Measurements from ENCODE around the gene GCFC2. TPM values are rescaled to one million over a fixed set of nuclear protein-coding genes. Genes with fewer than 3 reads are reported as not detected.
"Not testable (repeated sequence)": the region's sequence is repeated elsewhere in the genome, so short reads cannot be mapped to it uniquely, and the experiment has no call there.

GCFC2 gene
- total RNA-seq, 1 donor from 2014 or later = 32.0 TPM

DNA sequence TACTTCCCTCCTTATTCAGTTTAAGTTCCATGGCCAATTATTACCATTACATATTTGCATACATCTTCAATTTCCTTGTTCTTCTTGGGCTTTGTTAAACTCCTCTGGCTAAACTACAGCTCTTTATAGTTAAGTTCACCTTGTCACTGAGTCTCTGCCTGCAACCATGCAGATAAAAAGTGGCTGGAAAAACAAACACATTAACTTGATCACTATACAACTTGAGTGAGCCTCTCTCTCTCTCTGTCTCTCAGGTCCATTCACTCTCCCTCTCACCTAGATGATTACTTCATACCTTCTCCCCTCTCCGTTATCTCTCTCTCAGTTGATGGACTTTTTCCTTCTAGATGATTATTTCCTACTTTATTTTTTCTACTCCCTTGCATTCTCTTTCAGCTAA is 30.3 kb downstream of the GCFC2 start:
- DNase-seq (ENCODE audit: low spot score in 2 of 2, unreplicated experiment in 2 of 2) = no peak
- peaks cover 19% of the 10 kb centered on the region for H3K9me3 Mint-ChIP-seq
- H3K27ac Mint-ChIP-seq = peak overlapping the region; percentile 55
- H3K4me3 Mint-ChIP-seq = no peak overlapping the region
- peaks cover 5% of the 10 kb centered on the region for H3K4me1 Mint-ChIP-seq
- TF ChIP-seq, protein P1, sequence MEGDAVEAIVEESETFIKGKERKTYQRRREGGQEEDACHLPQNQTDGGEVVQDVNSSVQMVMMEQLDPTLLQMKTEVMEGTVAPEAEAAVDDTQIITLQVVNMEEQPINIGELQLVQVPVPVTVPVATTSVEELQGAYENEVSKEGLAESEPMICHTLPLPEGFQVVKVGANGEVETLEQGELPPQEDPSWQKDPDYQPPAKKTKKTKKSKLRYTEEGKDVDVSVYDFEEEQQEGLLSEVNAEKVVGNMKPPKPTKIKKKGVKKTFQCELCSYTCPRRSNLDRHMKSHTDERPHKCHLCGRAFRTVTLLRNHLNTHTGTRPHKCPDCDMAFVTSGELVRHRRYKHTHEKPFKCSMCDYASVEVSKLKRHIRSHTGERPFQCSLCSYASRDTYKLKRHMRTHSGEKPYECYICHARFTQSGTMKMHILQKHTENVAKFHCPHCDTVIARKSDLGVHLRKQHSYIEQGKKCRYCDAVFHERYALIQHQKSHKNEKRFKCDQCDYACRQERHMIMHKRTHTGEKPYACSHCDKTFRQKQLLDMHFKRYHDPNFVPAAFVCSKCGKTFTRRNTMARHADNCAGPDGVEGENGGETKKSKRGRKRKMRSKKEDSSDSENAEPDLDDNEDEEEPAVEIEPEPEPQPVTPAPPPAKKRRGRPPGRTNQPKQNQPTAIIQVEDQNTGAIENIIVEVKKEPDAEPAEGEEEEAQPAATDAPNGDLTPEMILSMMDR (IDR thresholded peaks at IDR 0.05; ENCODE audit: unreplicated experiment) = no peak
- H3K36me3 Mint-ChIP-seq = peaks cover 37% of the 10 kb centered on the region
- no peaks in the 10 kb centered on the region for H3K27me3 Mint-ChIP-seq (ENCODE audit: low read depth)

DNA sequence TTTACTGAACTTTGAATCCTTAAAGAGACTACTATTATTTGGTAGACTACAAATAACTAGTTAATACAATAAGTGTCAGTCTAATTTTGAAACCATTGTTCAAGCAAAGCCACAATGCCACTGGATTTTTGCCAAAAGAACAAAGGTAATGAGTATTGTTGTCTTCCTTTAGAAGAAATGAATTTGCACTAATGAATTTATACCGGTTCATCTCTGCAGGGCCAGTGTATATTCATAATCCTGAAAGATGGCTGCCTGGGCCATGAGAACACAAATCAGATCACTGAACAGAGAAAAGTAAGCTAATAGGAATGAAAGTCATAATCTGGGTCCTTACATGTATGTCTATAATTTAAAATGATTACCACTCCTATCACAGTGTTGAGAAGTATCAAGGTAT is 31.2 kb downstream of the GCFC2 start:
- Mint-ChIP-seq H3K9me3 (peaks cover 15% of the 10 kb centered on the region), H3K4me3 (no peak overlapping the region), H3K4me1 (peaks cover 5% of the 10 kb centered on the region), H3K27ac (no peak overlapping the region), H3K36me3 (peaks cover 30% of the 10 kb centered on the region), H3K27me3 (ENCODE audit: low read depth) (no peaks in the 10 kb centered on the region)
- TF ChIP-seq, protein P1 (IDR thresholded peaks at IDR 0.05; ENCODE audit: unreplicated experiment) = no peak
- DNase-seq (ENCODE audit: low spot score in 2 of 2, unreplicated experiment in 2 of 2) = no peak

DNA sequence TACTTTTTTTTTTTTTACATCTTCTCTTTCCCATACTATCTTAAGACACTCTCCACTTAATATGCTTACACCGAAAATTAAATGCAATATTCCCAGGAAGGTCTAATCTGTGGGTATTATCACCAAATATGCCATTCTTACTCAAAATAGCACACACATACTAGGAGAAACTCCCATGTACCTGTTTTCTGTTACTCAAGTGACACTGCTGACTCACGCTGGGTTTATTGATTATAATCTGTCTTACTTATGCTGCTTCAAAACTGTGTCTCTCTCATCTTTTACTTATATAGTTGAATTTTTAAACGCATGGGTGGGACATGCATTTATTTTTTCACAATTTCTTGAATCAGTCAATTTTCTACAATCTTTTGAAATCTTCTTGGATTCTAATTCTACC is 34.3 kb downstream of the GCFC2 start:
- H3K9me3 Mint-ChIP-seq = no peaks in the 10 kb centered on the region
- peaks cover 5% of the 10 kb centered on the region for H3K4me1 Mint-ChIP-seq
- H3K36me3 Mint-ChIP-seq = peaks cover 20% of the 10 kb centered on the region
- H3K27ac Mint-ChIP-seq = no peak overlapping the region
- DNase-seq (ENCODE audit: low spot score in 2 of 2, unreplicated experiment in 2 of 2) = no peak
- H3K27me3 Mint-ChIP-seq (ENCODE audit: low read depth) = no peaks in the 10 kb centered on the region
- TF ChIP-seq, protein P1 (IDR thresholded peaks at IDR 0.05; ENCODE audit: unreplicated experiment) = no peak
- no peak overlapping the region for H3K4me3 Mint-ChIP-seq

DNA sequence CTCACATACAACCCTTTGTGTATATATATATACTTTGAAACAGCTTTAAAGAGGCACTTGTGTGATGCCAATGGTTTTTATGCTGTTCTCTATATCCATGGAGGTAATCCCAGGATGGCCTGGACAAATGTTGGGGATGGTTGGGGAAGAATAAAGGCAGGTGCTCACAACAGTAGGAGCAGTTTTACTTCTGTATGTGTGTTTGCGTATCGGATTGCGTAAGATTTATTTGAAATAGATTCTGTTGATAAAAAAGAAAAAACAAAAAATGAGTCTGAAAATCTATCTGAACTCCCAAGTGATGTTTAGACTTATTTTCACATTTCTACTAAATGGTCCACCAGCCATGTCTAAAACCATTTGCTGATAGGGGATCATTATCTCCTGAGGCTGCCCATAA is 34.8 kb downstream of the GCFC2 start:
- H3K36me3 Mint-ChIP-seq = peaks cover 24% of the 10 kb centered on the region
- no peaks in the 10 kb centered on the region for H3K9me3 Mint-ChIP-seq
- no peaks in the 10 kb centered on the region for H3K27me3 Mint-ChIP-seq (ENCODE audit: low read depth)
- no peak for DNase-seq (ENCODE audit: low spot score in 2 of 2, unreplicated experiment in 2 of 2)
- H3K4me1 Mint-ChIP-seq = peaks cover 5% of the 10 kb centered on the region
- no peak overlapping the region for H3K4me3 Mint-ChIP-seq
- H3K27ac Mint-ChIP-seq = no peak overlapping the region
- TF ChIP-seq, protein P1 (IDR thresholded peaks at IDR 0.05; ENCODE audit: unreplicated experiment) = no peak

DNA sequence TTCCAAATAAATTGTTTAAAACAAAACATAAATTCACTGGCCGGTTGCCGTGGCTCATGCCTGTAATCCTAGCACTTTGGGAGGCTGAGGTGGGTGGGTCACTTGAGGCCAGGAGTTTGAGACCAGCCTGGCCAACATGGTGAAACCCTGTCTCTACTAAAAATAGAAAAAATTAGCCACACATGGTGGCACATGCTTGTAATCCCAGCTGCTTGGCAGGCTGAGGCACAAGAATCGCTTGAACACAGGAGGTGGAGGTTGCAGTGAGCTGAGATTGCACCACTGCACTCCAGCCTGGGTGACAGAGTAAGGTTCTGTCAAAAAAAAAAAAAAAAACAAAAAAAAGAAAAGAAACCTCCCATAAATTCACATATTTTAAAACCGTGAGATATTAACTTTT is 35.3 kb downstream of the GCFC2 start:
- H3K36me3 Mint-ChIP-seq = peaks cover 24% of the 10 kb centered on the region
- not testable (repeated sequence) for DNase-seq (ENCODE audit: low spot score in 2 of 2, unreplicated experiment in 2 of 2); H3K27ac Mint-ChIP-seq; H3K27me3 Mint-ChIP-seq (ENCODE audit: low read depth); H3K4me1 Mint-ChIP-seq; H3K4me3 Mint-ChIP-seq; H3K9me3 Mint-ChIP-seq

DNA sequence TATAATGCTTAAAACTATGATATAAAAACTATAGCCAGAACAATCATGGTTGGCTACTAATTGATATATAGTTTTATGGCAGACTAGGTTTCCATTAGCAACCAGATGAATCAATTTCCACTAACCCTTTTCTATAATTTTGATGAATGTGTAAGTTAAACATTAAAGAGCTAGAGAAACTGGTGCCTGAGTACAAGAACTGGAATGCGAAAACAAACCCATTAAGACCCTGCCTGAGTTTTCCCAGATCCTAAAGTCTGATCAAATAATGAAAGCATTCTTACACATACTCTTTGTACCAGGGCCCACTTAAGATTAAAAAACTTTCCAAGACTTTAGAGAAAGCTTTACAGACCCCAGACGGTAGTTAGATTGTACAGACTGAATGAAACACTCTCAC is 42.8 kb downstream of the GCFC2 start:
- no peak overlapping the region for H3K4me3 Mint-ChIP-seq

More for the DNA sequence above, 42.8 kb downstream of the GCFC2 start:
- TF ChIP-seq, protein P1 (IDR thresholded peaks at IDR 0.05; ENCODE audit: unreplicated experiment) = no peak
- Mint-ChIP-seq H3K9me3 (no peaks in the 10 kb centered on the region), H3K27ac (peak overlapping the region; percentile 92), H3K27me3 (ENCODE audit: low read depth) (no peaks in the 10 kb centered on the region), H3K36me3 (peaks cover 39% of the 10 kb centered on the region), H3K4me1 (peaks cover 19% of the 10 kb centered on the region)
- no peak for DNase-seq (ENCODE audit: low spot score in 2 of 2, unreplicated experiment in 2 of 2)

Data from mesothelial cell of epicardium (in vitro differentiated cells).